PC-9 (cell line): Measurements from ENCODE around the gene ABHD1.

Experiments used
- EZH2 ChIP-seq: fragments of 200-600 bp; sonication (generic); IDR thresholded peaks from 2 replicates; pipeline ENCODE4 v1.8.0; 2017; ENCODE audit warnings: antibody characterized with exemption, low read depth
- TF ChIP-seq, protein P1 (sequence below): fragments of 200-600 bp; sonication (generic); conservative IDR thresholded peaks from 2 replicates; pipeline ENCODE4 v1.6.1; 2017; ENCODE audit warnings: mixed run types, antibody characterized with exemption, mild to moderate bottlenecking, moderate library complexity

DNA sequence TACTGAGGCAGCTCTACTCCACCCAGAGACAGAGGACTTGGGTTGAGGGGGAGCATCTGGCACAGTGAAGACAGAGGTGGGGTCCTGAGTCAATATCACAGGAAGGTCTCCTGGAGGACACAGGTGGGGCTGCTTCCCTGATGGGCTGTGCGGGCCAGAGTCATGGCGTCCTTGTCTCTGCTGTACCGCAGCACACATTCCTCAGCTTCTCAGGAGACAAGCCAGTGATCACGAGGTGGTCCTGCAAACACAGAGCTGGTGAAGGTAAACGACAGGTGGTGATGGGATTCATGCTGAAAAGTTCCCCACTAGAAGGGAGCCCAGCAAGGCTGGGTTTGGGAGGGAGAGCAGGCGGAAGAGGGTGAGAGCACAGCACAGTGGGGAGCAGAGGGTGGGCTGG is 34.9 kb downstream of the ABHD1 start:
- TF ChIP-seq, protein P1, sequence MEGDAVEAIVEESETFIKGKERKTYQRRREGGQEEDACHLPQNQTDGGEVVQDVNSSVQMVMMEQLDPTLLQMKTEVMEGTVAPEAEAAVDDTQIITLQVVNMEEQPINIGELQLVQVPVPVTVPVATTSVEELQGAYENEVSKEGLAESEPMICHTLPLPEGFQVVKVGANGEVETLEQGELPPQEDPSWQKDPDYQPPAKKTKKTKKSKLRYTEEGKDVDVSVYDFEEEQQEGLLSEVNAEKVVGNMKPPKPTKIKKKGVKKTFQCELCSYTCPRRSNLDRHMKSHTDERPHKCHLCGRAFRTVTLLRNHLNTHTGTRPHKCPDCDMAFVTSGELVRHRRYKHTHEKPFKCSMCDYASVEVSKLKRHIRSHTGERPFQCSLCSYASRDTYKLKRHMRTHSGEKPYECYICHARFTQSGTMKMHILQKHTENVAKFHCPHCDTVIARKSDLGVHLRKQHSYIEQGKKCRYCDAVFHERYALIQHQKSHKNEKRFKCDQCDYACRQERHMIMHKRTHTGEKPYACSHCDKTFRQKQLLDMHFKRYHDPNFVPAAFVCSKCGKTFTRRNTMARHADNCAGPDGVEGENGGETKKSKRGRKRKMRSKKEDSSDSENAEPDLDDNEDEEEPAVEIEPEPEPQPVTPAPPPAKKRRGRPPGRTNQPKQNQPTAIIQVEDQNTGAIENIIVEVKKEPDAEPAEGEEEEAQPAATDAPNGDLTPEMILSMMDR, result no peak
- no peak for TF ChIP-seq EZH2
